GM15510 (cell line): ENCODE measurements around the gene HYPK.

ENCODE experiments used
- POLR2A ChIP-seq: IDR thresholded peaks from 3 replicates; pipeline ENCODE4 v1.6.1; 2011; ENCODE audit warnings: borderline replicate concordance; ENCODE audit not compliant: insufficient read length; ENCODE audit errors: extremely low read depth

HYPK gene

GRCh38 chr15:43800286-43801141, at the start of gene HYPK:
HYPK (plus strand) TSS chr15:43800599; CDS start chr15:43800623, 24 bp downstream.
- TF ChIP-seq POLR2A = peak; percentile 68

- TF ChIP-seq POLR2A = no peak
These were observed 48.5 kb upstream of the HYPK start for GRCh38 chr15:43751885-43752284.

- no peak for TF ChIP-seq POLR2A
These were observed 37.6 kb upstream of the HYPK start for GRCh38 chr15:43762824-43763223.

GRCh38 chr15:43763819-43764446, 36.5 kb upstream of the HYPK start:
- no peak for TF ChIP-seq POLR2A

- no peak for TF ChIP-seq POLR2A
These were observed 30.7 kb upstream of the HYPK start for GRCh38 chr15:43769584-43770228.

GRCh38 chr15:43771816-43772215, 28.6 kb upstream of the HYPK start:
- no peak for TF ChIP-seq POLR2A

- no peak for TF ChIP-seq POLR2A
These were observed 27.8 kb upstream of the HYPK start for GRCh38 chr15:43772624-43773023.

GRCh38 chr15:43774062-43774461, 26.3 kb upstream of the HYPK start:
- no peak for TF ChIP-seq POLR2A

GRCh38 chr15:43775411-43775965, 24.9 kb upstream of the HYPK start:
- TF ChIP-seq POLR2A = no peak

GRCh38 chr15:43776101-43776717, 24.2 kb upstream of the HYPK start:
- TF ChIP-seq POLR2A = peak; percentile 34

- TF ChIP-seq POLR2A = peak; percentile 29
These were observed 23.6 kb upstream of the HYPK start, which contains the start of gene ELL3 for GRCh38 chr15:43776718-43777266. ELL3 (minus strand) TSS chr15:43776966; CDS start chr15:43776901, 65 bp downstream.

GRCh38 chr15:43777267-43777914, 23.0 kb upstream of the HYPK start:
- TF ChIP-seq POLR2A = peak; percentile 21

GRCh38 chr15:43779016-43779415, 21.4 kb upstream of the HYPK start:
- no peak for TF ChIP-seq POLR2A

- no peak for TF ChIP-seq POLR2A
These were observed 11.0 kb upstream of the HYPK start for GRCh38 chr15:43789409-43789808.
